ENCODE measurements around the gene L1CAM. TPM values are rescaled to one million over a fixed set of nuclear protein-coding genes. Genes with fewer than 3 reads are reported as not detected.

L1CAM gene
- total RNA-seq, 3 donors from 2014 or later, result 0.29 to 1.8 (median 0.66) TPM

DNA sequence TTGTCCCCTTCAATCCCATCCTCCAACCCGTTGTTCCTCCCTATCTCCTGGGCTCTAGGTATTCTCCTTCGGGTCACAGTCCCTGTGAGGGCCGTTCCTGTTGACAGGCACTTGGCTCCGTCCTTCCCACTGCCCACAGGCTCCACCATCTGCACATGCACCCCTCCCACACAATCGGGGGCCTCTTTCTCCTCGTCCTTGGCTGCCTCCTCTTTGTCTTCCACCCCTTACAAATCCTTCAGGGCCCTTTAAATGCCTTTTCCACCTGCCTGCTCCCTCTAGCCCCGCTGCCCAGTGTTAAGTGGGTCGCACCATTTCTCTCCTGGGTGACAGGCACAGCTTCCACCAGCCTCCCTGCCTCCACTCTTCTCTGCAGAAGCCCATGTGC is 15.8 kb upstream of the L1CAM start:
- H3K4me1 ChIP-seq, result no peaks in the 10 kb centered on the region
- no peaks in the 10 kb centered on the region for H3K36me3 ChIP-seq
- no peak overlapping the region for H3K27ac ChIP-seq
- intact Hi-C loops (cut with DNase I; ENCODE audit: low total_unique reads), result no loop called here
- H3K4me3 ChIP-seq, result no peak overlapping the region
- TF ChIP-seq, protein P1, sequence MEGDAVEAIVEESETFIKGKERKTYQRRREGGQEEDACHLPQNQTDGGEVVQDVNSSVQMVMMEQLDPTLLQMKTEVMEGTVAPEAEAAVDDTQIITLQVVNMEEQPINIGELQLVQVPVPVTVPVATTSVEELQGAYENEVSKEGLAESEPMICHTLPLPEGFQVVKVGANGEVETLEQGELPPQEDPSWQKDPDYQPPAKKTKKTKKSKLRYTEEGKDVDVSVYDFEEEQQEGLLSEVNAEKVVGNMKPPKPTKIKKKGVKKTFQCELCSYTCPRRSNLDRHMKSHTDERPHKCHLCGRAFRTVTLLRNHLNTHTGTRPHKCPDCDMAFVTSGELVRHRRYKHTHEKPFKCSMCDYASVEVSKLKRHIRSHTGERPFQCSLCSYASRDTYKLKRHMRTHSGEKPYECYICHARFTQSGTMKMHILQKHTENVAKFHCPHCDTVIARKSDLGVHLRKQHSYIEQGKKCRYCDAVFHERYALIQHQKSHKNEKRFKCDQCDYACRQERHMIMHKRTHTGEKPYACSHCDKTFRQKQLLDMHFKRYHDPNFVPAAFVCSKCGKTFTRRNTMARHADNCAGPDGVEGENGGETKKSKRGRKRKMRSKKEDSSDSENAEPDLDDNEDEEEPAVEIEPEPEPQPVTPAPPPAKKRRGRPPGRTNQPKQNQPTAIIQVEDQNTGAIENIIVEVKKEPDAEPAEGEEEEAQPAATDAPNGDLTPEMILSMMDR (IDR thresholded peaks at IDR 0.05), result no peak
- no peak for TF ChIP-seq POLR2A (IDR thresholded peaks at IDR 0.05)
- TF ChIP-seq POLR2AphosphoS5 (IDR thresholded peaks at IDR 0.05), result no peak
- no peak for DNase-seq (ENCODE audit: low spot score in 2 of 2)
- H3K9me3 ChIP-seq, result no peaks in the 10 kb centered on the region
- peaks cover 0 to 47% of the 10 kb centered on the region in 2 donors for H3K27me3 ChIP-seq

DNA sequence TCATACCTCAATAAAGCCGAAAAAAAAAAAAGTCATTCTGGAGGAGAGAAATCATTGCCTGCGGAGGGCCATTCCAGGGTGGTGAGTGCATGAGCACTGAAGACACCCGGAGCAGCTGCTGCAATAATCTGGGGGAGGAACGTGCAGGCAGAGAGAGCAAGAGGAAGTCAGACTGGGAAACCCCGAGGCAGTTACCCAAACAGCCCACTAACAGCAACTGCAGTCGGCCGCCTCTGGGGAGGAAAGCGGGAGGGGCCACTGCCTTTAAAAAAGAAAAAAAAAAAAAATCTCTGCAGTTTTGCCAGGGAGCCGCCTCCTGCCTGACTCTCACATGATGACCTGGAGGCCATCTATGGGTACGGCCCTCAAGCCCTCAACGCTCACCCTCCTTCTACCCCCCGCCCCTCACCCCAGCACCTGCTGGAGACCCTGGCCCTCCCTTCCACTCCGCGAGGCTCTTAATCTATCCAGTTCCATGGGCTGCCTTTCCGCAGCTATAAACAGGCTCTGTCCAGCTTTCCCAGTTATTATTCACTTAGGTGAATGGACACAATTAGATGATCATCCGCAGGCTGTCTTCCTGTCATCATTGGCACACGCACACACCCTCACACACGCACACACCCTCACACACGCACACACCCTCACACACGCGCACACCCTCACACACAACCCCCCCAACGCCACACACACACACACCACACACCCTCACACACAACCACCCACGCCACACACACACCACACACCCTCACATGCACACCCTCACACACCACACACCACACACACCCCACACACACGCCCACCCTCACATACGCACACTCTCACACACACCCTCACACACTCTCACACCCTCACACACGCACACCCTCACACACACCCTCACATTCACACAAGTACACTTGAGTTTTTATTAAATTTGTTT is 15.1 kb upstream of the L1CAM start:
- Histone ChIP-seq H3K9me3 (peaks cover 0 to 3% of the 10 kb centered on the region in 2 donors), H3K27me3 (peaks cover 0 to 47% of the 10 kb centered on the region in 2 donors), H3K4me1 (no peaks in the 10 kb centered on the region), H3K36me3 (no peaks in the 10 kb centered on the region), H3K27ac (peak overlapping the region in 1 of 2 donors; percentile 25), H3K4me3 (no peak overlapping the region)
- DNase-seq (ENCODE audit: low spot score in 2 of 2), result peak in 1 of 2 donors; percentile 32
- intact Hi-C loops (cut with DNase I; ENCODE audit: low total_unique reads), result no loop called here
- TF ChIP-seq, protein P1 (IDR thresholded peaks at IDR 0.05), result no peak
- TF ChIP-seq POLR2A (IDR thresholded peaks at IDR 0.05) (no peak), POLR2AphosphoS5 (IDR thresholded peaks at IDR 0.05) (no peak)

DNA sequence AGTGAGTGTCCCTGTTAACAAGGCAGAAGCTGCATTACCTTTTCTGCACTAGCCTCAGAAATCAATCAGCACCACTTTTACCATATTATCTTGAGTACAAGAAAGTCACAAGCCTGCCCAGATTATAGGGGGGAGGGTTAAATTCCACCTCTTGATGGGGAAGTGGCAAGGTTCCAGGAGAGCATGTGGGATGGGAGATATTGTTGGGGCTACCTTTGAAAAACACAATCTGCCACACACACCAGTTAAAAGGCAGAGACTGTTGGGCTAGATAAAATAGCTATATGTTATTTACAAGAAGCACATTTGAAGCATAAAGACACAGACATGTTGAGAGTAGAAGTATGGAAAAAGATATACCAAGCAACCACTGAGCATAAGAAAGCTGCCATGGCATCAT is 11.9 kb upstream of the L1CAM start:
- Histone ChIP-seq H3K9me3 (peaks cover 3 to 12% of the 10 kb centered on the region in 2 donors), H3K27me3 (peaks cover 0 to 25% of the 10 kb centered on the region in 2 donors), H3K36me3 (no peaks in the 10 kb centered on the region), H3K4me3 (no peak overlapping the region), H3K4me1 (no peaks in the 10 kb centered on the region), H3K27ac (no peak overlapping the region)
- TF ChIP-seq POLR2A (IDR thresholded peaks at IDR 0.05), result no peak
- no peak for TF ChIP-seq POLR2AphosphoS5 (IDR thresholded peaks at IDR 0.05)
- TF ChIP-seq, protein P1 (IDR thresholded peaks at IDR 0.05), result no peak
- intact Hi-C loops (cut with DNase I; ENCODE audit: low total_unique reads), result no loop called here
- DNase-seq (ENCODE audit: low spot score in 2 of 2), result no peak

DNA sequence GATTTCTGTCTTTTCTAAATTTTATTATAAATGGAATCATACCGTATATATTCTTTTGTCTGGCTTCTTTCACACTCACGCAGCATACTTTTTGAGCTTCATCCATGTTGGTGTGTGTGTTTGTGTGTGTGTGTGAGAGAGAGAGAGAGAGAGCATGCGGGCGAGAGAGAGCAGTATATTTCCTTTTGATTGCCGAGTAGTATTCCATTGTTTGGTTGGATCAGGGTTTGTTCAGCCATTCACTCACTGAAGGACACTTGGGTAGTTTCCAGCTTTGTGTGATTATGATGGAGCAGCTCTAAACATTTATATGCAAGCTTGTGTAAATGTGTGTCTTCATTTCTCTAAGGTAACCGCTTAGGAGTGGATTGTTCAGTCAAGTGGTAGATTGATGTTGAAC is 3.1 kb upstream of the L1CAM start:
- Histone ChIP-seq H3K27me3 (peaks cover 3 to 61% of the 10 kb centered on the region in 2 donors), H3K27ac (no peak overlapping the region), H3K36me3 (no peaks in the 10 kb centered on the region), H3K4me1 (no peaks in the 10 kb centered on the region), H3K9me3 (no peaks in the 10 kb centered on the region), H3K4me3 (no peak overlapping the region)
- no peak for DNase-seq (ENCODE audit: low spot score in 2 of 2)
- intact Hi-C loops (cut with DNase I; ENCODE audit: low total_unique reads), result no loop called here
- TF ChIP-seq POLR2AphosphoS5 (IDR thresholded peaks at IDR 0.05) (no peak), POLR2A (IDR thresholded peaks at IDR 0.05) (no peak)
- TF ChIP-seq, protein P1 (IDR thresholded peaks at IDR 0.05), result no peak

DNA sequence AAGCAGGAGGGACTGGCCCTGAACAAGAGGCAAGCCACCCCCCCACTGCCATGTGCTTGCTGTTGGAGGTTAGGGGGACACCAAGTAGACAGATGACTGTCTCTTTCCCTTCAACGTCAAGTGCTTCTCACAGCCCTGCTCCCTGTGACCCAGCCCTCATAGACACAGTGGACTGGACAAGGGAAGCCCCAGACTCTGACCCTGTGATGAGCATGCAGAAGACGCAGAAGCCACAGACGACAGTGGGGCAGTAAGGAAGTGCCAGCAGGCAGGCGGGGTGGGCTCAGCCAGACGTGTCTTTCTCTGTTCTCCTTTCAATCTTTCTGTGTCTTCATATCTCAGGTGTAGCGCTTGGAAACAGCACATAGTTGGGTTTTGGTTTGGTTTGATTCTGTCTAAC is 2.4 kb upstream of the L1CAM start:
- Histone ChIP-seq H3K36me3 (no peaks in the 10 kb centered on the region), H3K4me3 (no peak overlapping the region), H3K27ac (no peak overlapping the region), H3K27me3 (peaks cover 6 to 63% of the 10 kb centered on the region in 2 donors), H3K4me1 (no peaks in the 10 kb centered on the region), H3K9me3 (no peaks in the 10 kb centered on the region)
- no peak for DNase-seq (ENCODE audit: low spot score in 2 of 2)
- TF ChIP-seq POLR2A (IDR thresholded peaks at IDR 0.05) (no peak), POLR2AphosphoS5 (IDR thresholded peaks at IDR 0.05) (no peak)
- TF ChIP-seq, protein P1 (IDR thresholded peaks at IDR 0.05), result no peak
- intact Hi-C loops (cut with DNase I; ENCODE audit: low total_unique reads), result no loop called here
